H9 (cell line): ENCODE measurements around the gene DRGX. TPM values are rescaled to one million over a fixed set of nuclear protein-coding genes. Genes with fewer than 3 reads are reported as not detected.

Source experiments
- DNase-seq: peaks from one replicate; pipeline ENCODE4 v3.0.0-alpha.2; 2017
- H2AFZ ChIP-seq: one replicate; pipeline ENCODE4 v1.6.1; 2013; ENCODE audit warnings: mild to moderate bottlenecking, low read length, control low read depth, moderate library complexity
- H2AK5ac ChIP-seq: 2 replicates; pipeline ENCODE4 v1.6.1; 2013; ENCODE audit warnings: low read length, control low read depth, mixed read lengths; ENCODE audit not compliant: insufficient read length
- H2BK120ac ChIP-seq: one replicate; pipeline ENCODE4 v1.6.1; 2013; ENCODE audit warnings: low read depth, mild to moderate bottlenecking, low read length, control low read depth, inconsistent platforms; ENCODE audit not compliant: poor library complexity, severe bottlenecking
- H2BK12ac ChIP-seq: 2 replicates; pipeline ENCODE4 v1.6.1; 2013; ENCODE audit warnings: low read length, control low read depth, mixed read lengths, low read depth; ENCODE audit not compliant: insufficient read length
- H2BK15ac ChIP-seq: 2 replicates; pipeline ENCODE4 v1.6.1; 2013; ENCODE audit warnings: low read depth, low read length, control low read depth
- H2BK20ac ChIP-seq: one replicate; pipeline ENCODE4 v1.6.1; 2013; ENCODE audit warnings: low read depth, mild to moderate bottlenecking, low read length, control low read depth, inconsistent platforms; ENCODE audit not compliant: poor library complexity, severe bottlenecking
- H2BK5ac ChIP-seq: 2 replicates; pipeline ENCODE4 v1.6.1; 2013; ENCODE audit warnings: low read length, control low read depth, mixed read lengths; ENCODE audit not compliant: insufficient read length
- H3K14ac ChIP-seq: 2 replicates; pipeline ENCODE4 v1.6.1; 2013; ENCODE audit warnings: low read length, control low read depth; ENCODE audit not compliant: insufficient read depth
- H3K18ac ChIP-seq: 2 replicates; pipeline ENCODE4 v1.6.1; 2013; ENCODE audit warnings: low read depth, mild to moderate bottlenecking, mixed read lengths, low read length, control low read depth; ENCODE audit not compliant: insufficient read length
- H3K23ac ChIP-seq: 2 replicates; pipeline ENCODE4 v1.6.1; 2013; ENCODE audit warnings: low read length, control low read depth, mixed read lengths, low read depth; ENCODE audit not compliant: insufficient read length
- H3K23me2 ChIP-seq: 2 replicates; pipeline ENCODE4 v1.6.1; 2013; ENCODE audit warnings: low read depth, mild to moderate bottlenecking, mixed read lengths, low read length, control low read depth; ENCODE audit not compliant: insufficient read length, poor library complexity, severe bottlenecking
- H3K27ac ChIP-seq: 2 replicates; pipeline ENCODE4 v1.5.1; 2013; ENCODE audit warnings: low read length, control low read depth, mixed read lengths, low read depth; ENCODE audit not compliant: insufficient read length
- H3K27me3 ChIP-seq: 2 replicates; pipeline ENCODE4 v1.6.1; 2013; ENCODE audit warnings: low read length, control low read depth, inconsistent platforms; ENCODE audit not compliant: insufficient read depth
- H3K4ac ChIP-seq: 2 replicates; pipeline ENCODE4 v1.6.1; 2013; ENCODE audit warnings: low read depth, mild to moderate bottlenecking, control low read depth, inconsistent platforms, low read length, moderate library complexity
- H3K4me1 ChIP-seq: 2 replicates; pipeline ENCODE4 v1.6.1; 2013; ENCODE audit warnings: low read length, control low read depth, inconsistent platforms; ENCODE audit not compliant: insufficient read depth
- H3K4me2 ChIP-seq: 2 replicates; pipeline ENCODE4 v1.6.1; 2013; ENCODE audit warnings: low read length, control low read depth, mixed read lengths; ENCODE audit not compliant: insufficient read length, insufficient read depth
- H3K56ac ChIP-seq: 2 replicates; pipeline ENCODE4 v1.6.1; 2013; ENCODE audit warnings: low read depth, mild to moderate bottlenecking, mixed read lengths, low read length, control low read depth; ENCODE audit not compliant: insufficient read length
- H3K79me1 ChIP-seq: 2 replicates; pipeline ENCODE4 v1.6.1; 2013; ENCODE audit warnings: low read depth, mild to moderate bottlenecking, moderate library complexity, low read length, control low read depth, inconsistent platforms; ENCODE audit not compliant: insufficient read depth, poor library complexity, severe bottlenecking
- H3K79me2 ChIP-seq: 2 replicates; pipeline ENCODE4 v1.6.1; 2013; ENCODE audit warnings: low read length, control low read depth, inconsistent platforms; ENCODE audit not compliant: insufficient read depth
- H3K9ac ChIP-seq: 2 replicates; pipeline ENCODE4 v1.6.1; 2013; ENCODE audit warnings: low read length, control low read depth, mixed read lengths; ENCODE audit not compliant: insufficient read length; ENCODE audit errors: extremely low read depth
- H3K9me3 ChIP-seq: one replicate; pipeline ENCODE4 v1.6.1; 2013; ENCODE audit warnings: low read depth, low read length, inconsistent platforms; ENCODE audit not compliant: control insufficient read depth
- H3T11ph ChIP-seq: one replicate; pipeline ENCODE4 v1.6.1; 2013; ENCODE audit warnings: mild to moderate bottlenecking, low read length, control low read depth, inconsistent platforms
- H4K20me1 ChIP-seq: one replicate; pipeline ENCODE4 v1.6.1; 2013; ENCODE audit not compliant: control insufficient read depth, insufficient read length, insufficient read depth
- H4K5ac ChIP-seq: 2 replicates; pipeline ENCODE4 v1.6.1; 2013; ENCODE audit warnings: low read depth, mild to moderate bottlenecking, mixed read lengths, low read length, control low read depth; ENCODE audit not compliant: insufficient read length
- H4K8ac ChIP-seq: replicated peaks from 2 replicates; pipeline ENCODE4 v1.6.1; 2013; ENCODE audit warnings: low read length, control low read depth, mixed read lengths, low read depth; ENCODE audit not compliant: insufficient read length
- H4K91ac ChIP-seq: 2 replicates; pipeline ENCODE4 v1.6.1; 2013; ENCODE audit warnings: low read depth, mild to moderate bottlenecking, moderate library complexity, mixed read lengths, low read length, control low read depth; ENCODE audit not compliant: insufficient read length
- H3K27ac Mint-ChIP-seq, 3 experiments: 2 replicates in 2 of 3; 3 replicates in 1 of 3; pipeline ENCODE4 v1.8.0; 2020 to 2021; ENCODE audit warnings: mixed read lengths in 3 of 3, mild to moderate bottlenecking in 1 of 3, moderate library complexity in 1 of 3
- H3K27me3 Mint-ChIP-seq: 2 replicates; pipeline ENCODE4 v1.8.0; 2021; ENCODE audit warnings: low read depth, mild to moderate bottlenecking, moderate library complexity, mixed read lengths
- H3K36me3 Mint-ChIP-seq, 3 experiments: 2 replicates in 2 of 3; 3 replicates in 1 of 3; pipeline ENCODE4 v1.8.0; 2020 to 2021; ENCODE audit warnings: low read depth in 3 of 3, mixed read lengths in 3 of 3; ENCODE audit not compliant: insufficient read depth in 1 of 3
- H3K4me1 Mint-ChIP-seq, 2 experiments: 2 replicates each; pipeline ENCODE4 v1.8.0; 2020; ENCODE audit warnings: mixed read lengths in 2 of 2
- H3K4me3 Mint-ChIP-seq, 2 experiments: 2 replicates in 1 of 2; 3 replicates in 1 of 2; pipeline ENCODE4 v1.8.0; 2020 to 2021; ENCODE audit warnings: mild to moderate bottlenecking in 2 of 2, mixed read lengths in 2 of 2, moderate library complexity in 1 of 2
- H3K9me3 Mint-ChIP-seq, 2 experiments: 2 replicates in 1 of 2; 3 replicates in 1 of 2; pipeline ENCODE4 v1.8.0; 2020; ENCODE audit warnings: mild to moderate bottlenecking in 2 of 2, mixed read lengths in 2 of 2, moderate library complexity in 1 of 2
- WGBS: extraction: QIAGEN DNeasy Blood & Tissue Kit; methylation state at CpG from one replicate; pipeline ENCODE4 v1.1.7; 2013; ENCODE audit warnings: missing lambda C conversion rate, low lambda C conversion rate, mixed read lengths; ENCODE audit not compliant: insufficient read length; ENCODE audit errors: extremely low coverage; 5-methylcytosine and 5-hydroxymethylcytosine counted together
- total RNA-seq: library from RNA; stranded (reverse); gene quantifications from 2 replicates; pipeline ENCODE4 v1.2.1, GENCODE V29; 2021
- TF ChIP-seq, protein P1 (sequence below): fragments of 200-600 bp; sonication (generic); conservative IDR thresholded peaks from 3 replicates; pipeline ENCODE4 v1.8.0; 2021; ENCODE audit warnings: antibody characterized with exemption, mild to moderate bottlenecking

The DRGX gene
- total RNA-seq, 1 experiment from 2014 or later = not detected

- H3K4ac ChIP-seq = no peak overlapping the region
- no peak overlapping the region for H2AFZ ChIP-seq
- peaks cover 3% of the 10 kb centered on the region; the same call in 1 of the 2 replicates for H3K4me1 ChIP-seq
- H3K27ac ChIP-seq = no peak overlapping the region
- TF ChIP-seq, protein P1, sequence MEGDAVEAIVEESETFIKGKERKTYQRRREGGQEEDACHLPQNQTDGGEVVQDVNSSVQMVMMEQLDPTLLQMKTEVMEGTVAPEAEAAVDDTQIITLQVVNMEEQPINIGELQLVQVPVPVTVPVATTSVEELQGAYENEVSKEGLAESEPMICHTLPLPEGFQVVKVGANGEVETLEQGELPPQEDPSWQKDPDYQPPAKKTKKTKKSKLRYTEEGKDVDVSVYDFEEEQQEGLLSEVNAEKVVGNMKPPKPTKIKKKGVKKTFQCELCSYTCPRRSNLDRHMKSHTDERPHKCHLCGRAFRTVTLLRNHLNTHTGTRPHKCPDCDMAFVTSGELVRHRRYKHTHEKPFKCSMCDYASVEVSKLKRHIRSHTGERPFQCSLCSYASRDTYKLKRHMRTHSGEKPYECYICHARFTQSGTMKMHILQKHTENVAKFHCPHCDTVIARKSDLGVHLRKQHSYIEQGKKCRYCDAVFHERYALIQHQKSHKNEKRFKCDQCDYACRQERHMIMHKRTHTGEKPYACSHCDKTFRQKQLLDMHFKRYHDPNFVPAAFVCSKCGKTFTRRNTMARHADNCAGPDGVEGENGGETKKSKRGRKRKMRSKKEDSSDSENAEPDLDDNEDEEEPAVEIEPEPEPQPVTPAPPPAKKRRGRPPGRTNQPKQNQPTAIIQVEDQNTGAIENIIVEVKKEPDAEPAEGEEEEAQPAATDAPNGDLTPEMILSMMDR = peak; percentile 90
- no peak overlapping the region for H3K56ac ChIP-seq
- no peak overlapping the region for H4K8ac ChIP-seq
- Mint-ChIP-seq H3K27ac (no peak overlapping the region), H3K4me1 (peaks cover 25 to 29% of the 10 kb centered on the region in 2 experiments), H3K9me3 (no peaks in the 10 kb centered on the region), H3K4me3 (no peak overlapping the region), H3K36me3 (no peaks in the 10 kb centered on the region), H3K27me3 (peaks cover 35% of the 10 kb centered on the region)
- no peak overlapping the region for H4K91ac ChIP-seq
- no peak overlapping the region for H2BK20ac ChIP-seq
- H4K5ac ChIP-seq = no peak overlapping the region
- H3K14ac ChIP-seq = no peak overlapping the region
- peak; percentile 81 for DNase-seq
- H2BK12ac ChIP-seq = no peak overlapping the region
- H3K79me2 ChIP-seq = no peaks in the 10 kb centered on the region
- no peak overlapping the region for H2BK120ac ChIP-seq
- no peak overlapping the region for H2AK5ac ChIP-seq
- no peak overlapping the region for H2BK5ac ChIP-seq
- no peaks in the 10 kb centered on the region for H3K79me1 ChIP-seq
- H3K23ac ChIP-seq = no peak overlapping the region
- no peak overlapping the region for H3K4me2 ChIP-seq
- H2BK15ac ChIP-seq = no peak overlapping the region
- no peak overlapping the region for H3K18ac ChIP-seq
- WGBS = no CpG with 5 or more reads among the region's 2 CpGs
- no peaks in the 10 kb centered on the region for H4K20me1 ChIP-seq
- no peak overlapping the region for H3T11ph ChIP-seq
- no peak overlapping the region for H3K9ac ChIP-seq
- H3K9me3 ChIP-seq = no peaks in the 10 kb centered on the region
- H3K27me3 ChIP-seq = peaks cover 3% of the 10 kb centered on the region; the same call in 1 of the 2 replicates
- H3K23me2 ChIP-seq = no peaks in the 10 kb centered on the region
Observed at GRCh38 chr10:49407552-49408137, 11.8 kb upstream of the DRGX start.
